Astrocyte (in vitro differentiated cells and primary cell): ENCODE measurements around the gene UBE2F. TPM values are rescaled to one million over a fixed set of nuclear protein-coding genes. Genes with fewer than 3 reads are reported as not detected.

Experiments used
- DNase-seq: peaks from one replicate; pipeline ENCODE4 v3.0.0-alpha.2; 2010; ENCODE audit warnings: low read depth
- FAIRE-seq: peaks from 2 replicates; lab custom pipeline; 2011; peaks lifted over from hg19 to GRCh38; lab: Jason Lieb, UNC
- H2AFZ ChIP-seq: 2 replicates; pipeline ENCODE4 v1.6.0; 2012; ENCODE audit warnings: low read depth, low read length, inconsistent platforms
- H3K27ac ChIP-seq: 2 replicates; pipeline ENCODE4 v1.5.1; 2011; ENCODE audit warnings: low read depth, low read length, inconsistent platforms
- H3K27me3 ChIP-seq: 2 replicates; pipeline ENCODE4 v1.6.0; 2011; ENCODE audit warnings: low read length, inconsistent platforms; ENCODE audit not compliant: insufficient read depth
- H3K36me3 ChIP-seq: 2 replicates; pipeline ENCODE4 v1.5.1; 2011; ENCODE audit warnings: low read length, inconsistent platforms; ENCODE audit not compliant: insufficient read depth
- H3K4me1 ChIP-seq: 2 replicates; pipeline ENCODE4 v1.5.1; 2011; ENCODE audit warnings: low read length, inconsistent platforms; ENCODE audit not compliant: insufficient read depth
- H3K4me2 ChIP-seq: 2 replicates; pipeline ENCODE4 v1.6.0; 2012; ENCODE audit warnings: low read length, inconsistent platforms
- H3K4me3 ChIP-seq: 2 replicates; pipeline ENCODE4 v1.5.1; 2011; ENCODE audit warnings: low read depth, mild to moderate bottlenecking, low read length, inconsistent platforms; ENCODE audit not compliant: insufficient read depth
- H3K79me2 ChIP-seq: 2 replicates; pipeline ENCODE4 v1.6.0; 2012; ENCODE audit warnings: mild to moderate bottlenecking, low read length, inconsistent platforms; ENCODE audit not compliant: insufficient read depth
- H3K9ac ChIP-seq: 2 replicates; pipeline ENCODE4 v1.6.0; 2012; ENCODE audit warnings: mild to moderate bottlenecking, low read length, inconsistent platforms
- H3K9me3 ChIP-seq: 2 replicates; pipeline ENCODE4 v1.5.1; 2012; ENCODE audit warnings: low read depth, mild to moderate bottlenecking, low read length, inconsistent platforms; ENCODE audit not compliant: insufficient read depth
- H4K20me1 ChIP-seq: 2 replicates; pipeline ENCODE4 v1.6.0; 2012; ENCODE audit warnings: low read length, inconsistent platforms; ENCODE audit not compliant: insufficient read depth
- H3K27ac Mint-ChIP-seq: one replicate; pipeline ENCODE4 v1.8.0; 2021; ENCODE audit warnings: mild to moderate bottlenecking, mixed read lengths; ENCODE audit not compliant: unreplicated experiment
- H3K27me3 Mint-ChIP-seq: one replicate; pipeline ENCODE4 v1.8.0; 2021; ENCODE audit warnings: low read depth, mixed read lengths; ENCODE audit not compliant: unreplicated experiment
- H3K36me3 Mint-ChIP-seq: one replicate; pipeline ENCODE4 v1.8.0; 2021; ENCODE audit warnings: low read depth, mixed read lengths; ENCODE audit not compliant: unreplicated experiment
- H3K4me1 Mint-ChIP-seq: one replicate; pipeline ENCODE4 v1.8.0; 2021; ENCODE audit warnings: low read depth, mixed read lengths; ENCODE audit not compliant: unreplicated experiment
- H3K4me3 Mint-ChIP-seq: one replicate; pipeline ENCODE4 v1.8.0; 2021; ENCODE audit warnings: mild to moderate bottlenecking, moderate library complexity, mixed read lengths; ENCODE audit not compliant: unreplicated experiment
- H3K9me3 Mint-ChIP-seq: one replicate; pipeline ENCODE4 v1.8.0; 2021; ENCODE audit warnings: mild to moderate bottlenecking, mixed read lengths; ENCODE audit not compliant: unreplicated experiment
- EZH2 ChIP-seq: IDR thresholded peaks from 2 replicates; pipeline ENCODE4 v1.6.1; 2012; ENCODE audit warnings: mild to moderate bottlenecking, low read length, inconsistent platforms; ENCODE audit not compliant: insufficient read depth
- total RNA-seq: library from RNA; stranded (reverse); gene quantifications from 2 replicates; pipeline ENCODE4 v1.2.1, GENCODE V29; 2021
- TF ChIP-seq, protein P1 (sequence below): IDR thresholded peaks from 2 replicates; pipeline ENCODE4 v1.5.1; 2011; ENCODE audit warnings: low read depth, mild to moderate bottlenecking, inconsistent platforms, low read length, moderate library complexity; ENCODE audit not compliant: insufficient read depth

Gene UBE2F
- total RNA-seq, 1 donor from 2014 or later = 67.1 TPM

DNA sequence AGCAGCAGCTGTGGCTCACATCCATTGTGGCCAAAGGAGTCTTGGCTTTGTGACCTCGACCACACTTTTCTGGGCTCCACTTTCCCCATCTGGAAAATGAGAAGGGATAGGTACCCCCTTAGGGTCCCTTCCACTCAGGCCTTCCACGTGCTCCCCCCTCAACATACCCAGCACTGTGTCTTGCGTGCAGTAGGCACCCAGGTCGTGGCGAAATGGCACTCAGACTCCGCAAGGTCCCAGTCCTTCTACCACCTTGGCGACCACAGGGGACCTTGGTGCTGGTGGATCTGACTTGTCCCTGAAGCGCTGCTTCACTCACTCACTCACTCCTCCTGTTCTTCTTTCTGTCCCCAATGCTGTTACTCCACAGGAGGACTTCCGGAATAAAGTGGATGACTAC, 74.1 kb downstream of the UBE2F start:
- Mint-ChIP-seq H3K4me3 (no peak overlapping the region), H3K36me3 (peaks cover 30% of the 10 kb centered on the region), H3K27me3 (no peaks in the 10 kb centered on the region), H3K9me3 (no peaks in the 10 kb centered on the region), H3K4me1 (no peaks in the 10 kb centered on the region), H3K27ac (no peak overlapping the region)
- Histone ChIP-seq H3K4me3 (no peak overlapping the region), H4K20me1 (no peaks in the 10 kb centered on the region), H3K79me2 (no peaks in the 10 kb centered on the region), H3K4me1 (no peaks in the 10 kb centered on the region), H3K9me3 (no peaks in the 10 kb centered on the region), H3K36me3 (peaks cover 12% of the 10 kb centered on the region), H2AFZ (no peak overlapping the region), H3K4me2 (no peak overlapping the region), H3K9ac (no peak overlapping the region), H3K27ac (no peak overlapping the region), H3K27me3 (no peaks in the 10 kb centered on the region)
- DNase-seq = no peak
- FAIRE-seq = no peak
- TF ChIP-seq, protein P1, sequence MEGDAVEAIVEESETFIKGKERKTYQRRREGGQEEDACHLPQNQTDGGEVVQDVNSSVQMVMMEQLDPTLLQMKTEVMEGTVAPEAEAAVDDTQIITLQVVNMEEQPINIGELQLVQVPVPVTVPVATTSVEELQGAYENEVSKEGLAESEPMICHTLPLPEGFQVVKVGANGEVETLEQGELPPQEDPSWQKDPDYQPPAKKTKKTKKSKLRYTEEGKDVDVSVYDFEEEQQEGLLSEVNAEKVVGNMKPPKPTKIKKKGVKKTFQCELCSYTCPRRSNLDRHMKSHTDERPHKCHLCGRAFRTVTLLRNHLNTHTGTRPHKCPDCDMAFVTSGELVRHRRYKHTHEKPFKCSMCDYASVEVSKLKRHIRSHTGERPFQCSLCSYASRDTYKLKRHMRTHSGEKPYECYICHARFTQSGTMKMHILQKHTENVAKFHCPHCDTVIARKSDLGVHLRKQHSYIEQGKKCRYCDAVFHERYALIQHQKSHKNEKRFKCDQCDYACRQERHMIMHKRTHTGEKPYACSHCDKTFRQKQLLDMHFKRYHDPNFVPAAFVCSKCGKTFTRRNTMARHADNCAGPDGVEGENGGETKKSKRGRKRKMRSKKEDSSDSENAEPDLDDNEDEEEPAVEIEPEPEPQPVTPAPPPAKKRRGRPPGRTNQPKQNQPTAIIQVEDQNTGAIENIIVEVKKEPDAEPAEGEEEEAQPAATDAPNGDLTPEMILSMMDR = no peak
- TF ChIP-seq EZH2 = no peak

- H3K9me3 Mint-ChIP-seq = peaks cover under 1% of the 10 kb centered on the region
- peaks cover 12% of the 10 kb centered on the region for H3K36me3 ChIP-seq
- H3K79me2 ChIP-seq = no peaks in the 10 kb centered on the region
- no peaks in the 10 kb centered on the region for H4K20me1 ChIP-seq
- no peak overlapping the region for H3K4me3 ChIP-seq
- H3K4me1 Mint-ChIP-seq = no peaks in the 10 kb centered on the region
- H2AFZ ChIP-seq = no peak overlapping the region
- H3K9me3 ChIP-seq = no peaks in the 10 kb centered on the region
- FAIRE-seq (no peak), DNase-seq (no peak)
- TF ChIP-seq, protein P1 = no peak
- no peak for TF ChIP-seq EZH2
- H3K4me1 ChIP-seq = no peaks in the 10 kb centered on the region
- H3K27ac Mint-ChIP-seq = no peak overlapping the region
- H3K36me3 Mint-ChIP-seq = peaks cover 33% of the 10 kb centered on the region
- no peak overlapping the region for H3K4me3 Mint-ChIP-seq
- no peaks in the 10 kb centered on the region for H3K27me3 Mint-ChIP-seq
- no peak overlapping the region for H3K4me2 ChIP-seq
- no peak overlapping the region for H3K27ac ChIP-seq
- H3K9ac ChIP-seq = no peak overlapping the region
- no peaks in the 10 kb centered on the region for H3K27me3 ChIP-seq
Observed at GRCh38 chr2:238042090-238042489, 75.3 kb downstream of the UBE2F start.

- H3K79me2 ChIP-seq = no peaks in the 10 kb centered on the region
Observed at GRCh38 chr2:238042849-238043584, 76.2 kb downstream of the UBE2F start.

More at GRCh38 chr2:238042849-238043584, 76.2 kb downstream of the UBE2F start:
- no peaks in the 10 kb centered on the region for H4K20me1 ChIP-seq
- H3K36me3 ChIP-seq = peaks cover 12% of the 10 kb centered on the region
- TF ChIP-seq EZH2 = no peak
- TF ChIP-seq, protein P1 = no peak
- peaks cover 29% of the 10 kb centered on the region for H3K36me3 Mint-ChIP-seq
- no peak overlapping the region for H3K4me3 ChIP-seq
- no peak overlapping the region for H3K4me2 ChIP-seq
- H3K27me3 Mint-ChIP-seq = no peaks in the 10 kb centered on the region
- H3K4me3 Mint-ChIP-seq = no peak overlapping the region
- H3K4me1 Mint-ChIP-seq = no peaks in the 10 kb centered on the region
- FAIRE-seq = no peak
- no peaks in the 10 kb centered on the region for H3K27me3 ChIP-seq
- H3K27ac ChIP-seq = no peak overlapping the region
- no peak overlapping the region for H2AFZ ChIP-seq
- H3K27ac Mint-ChIP-seq = no peak overlapping the region
- H3K4me1 ChIP-seq = no peaks in the 10 kb centered on the region
- H3K9me3 Mint-ChIP-seq = peaks cover 5% of the 10 kb centered on the region
- H3K9ac ChIP-seq = no peak overlapping the region
- DNase-seq = no peak
- no peaks in the 10 kb centered on the region for H3K9me3 ChIP-seq
